OCI-LY1 (cell line): ENCODE measurements around the gene GRB2.
A peak's percentile ranks its signal among the peaks of the same experiment; 100 is the strongest.

Experiments
- H2AFZ ChIP-seq: fragments of 200-600 bp; sonication (generic), shearing (Covaris generic); 2 replicates; pipeline ENCODE4 v1.6.0; 2014; ENCODE audit warnings: antibody characterized with exemption, mild to moderate bottlenecking, low read length
- H3F3A ChIP-seq: fragments of 200-600 bp; sonication (generic), shearing (Covaris generic); 2 replicates; pipeline ENCODE4 v1.6.0; 2014; ENCODE audit warnings: mild to moderate bottlenecking, antibody characterized with exemption, low read length, moderate library complexity; ENCODE audit not compliant: insufficient read depth
- H3K27ac ChIP-seq: fragments of 200-600 bp; sonication (generic); 2 replicates; pipeline ENCODE4 v1.5.1; 2014; ENCODE audit warnings: low read length, mixed run types, mild to moderate bottlenecking, low read depth; ENCODE audit not compliant: poor library complexity, severe bottlenecking
- H3K27me3 ChIP-seq: fragments of 200-600 bp; sonication (generic); 2 replicates; pipeline ENCODE4 v1.6.0; 2014; ENCODE audit warnings: antibody characterized with exemption, mild to moderate bottlenecking, low read length, moderate library complexity; ENCODE audit not compliant: insufficient read depth
- H3K36me3 ChIP-seq: fragments of 200-600 bp; sonication (generic); 2 replicates; pipeline ENCODE4 v1.6.1; 2014; ENCODE audit warnings: mild to moderate bottlenecking, antibody characterized with exemption, low read length, moderate library complexity, mixed read lengths; ENCODE audit not compliant: insufficient read depth
- H3K4me1 ChIP-seq: fragments of 200-600 bp; sonication (generic); 2 replicates; pipeline ENCODE4 v1.5.1; 2014; ENCODE audit warnings: mild to moderate bottlenecking, low read length, moderate library complexity; ENCODE audit not compliant: insufficient read depth, severe bottlenecking
- H3K4me2 ChIP-seq: fragments of 200-600 bp; sonication (generic), shearing (Covaris generic); 2 replicates; pipeline ENCODE4 v1.6.1; 2014; ENCODE audit warnings: low read length
- H3K4me3 ChIP-seq: fragments of 200-600 bp; sonication (generic); 2 replicates; pipeline ENCODE4 v1.5.1; 2014; ENCODE audit warnings: low read length, low read depth, mild to moderate bottlenecking, mixed read lengths; ENCODE audit not compliant: poor library complexity, severe bottlenecking
- H3K79me2 ChIP-seq: fragments of 200-600 bp; shearing (Covaris generic); 2 replicates; pipeline ENCODE4 v1.6.1; 2016; ENCODE audit warnings: mixed run types, low read length, mixed read lengths; ENCODE audit not compliant: insufficient read depth
- H3K9ac ChIP-seq: fragments of 200-600 bp; sonication (generic), shearing (Covaris generic); 2 replicates; pipeline ENCODE4 v1.6.1; 2014; ENCODE audit warnings: mild to moderate bottlenecking, low read length, mixed read lengths
- H3K9me2 ChIP-seq: fragments of 200-600 bp; sonication (generic), shearing (Covaris generic); 2 replicates; pipeline ENCODE4 v1.6.1; 2014; ENCODE audit warnings: low read depth, mild to moderate bottlenecking, low read length, mixed read lengths
- H3K9me3 ChIP-seq: fragments of 200-600 bp; shearing (Covaris generic); 2 replicates; pipeline ENCODE4 v1.6.1; 2014; ENCODE audit warnings: low read length, mixed read lengths
- H4K20me1 ChIP-seq: fragments of 200-600 bp; sonication (generic), shearing (Covaris generic); 2 replicates; pipeline ENCODE4 v1.6.0; 2016; ENCODE audit warnings: mild to moderate bottlenecking, low read length; ENCODE audit not compliant: insufficient read depth
- CTCF ChIP-seq: fragments of 200-600 bp; sonication (generic), shearing (Covaris generic); IDR thresholded peaks from 2 replicates; pipeline ENCODE4 v1.5.1; 2017; ENCODE audit warnings: mild to moderate bottlenecking, antibody characterized with exemption, low read length, moderate library complexity, mixed read lengths
- EZH2 ChIP-seq: fragments of 200-600 bp; sonication (generic), shearing (Covaris generic); IDR thresholded peaks from 2 replicates; pipeline ENCODE4 v1.8.0; 2017; ENCODE audit warnings: borderline replicate concordance, mixed run types, mild to moderate bottlenecking, antibody characterized with exemption, low read length, moderate library complexity, mixed read lengths

Gene GRB2

GRCh38 chr17:75271955-75272847 lies 133.3 kb downstream of the GRB2 start:
- Histone ChIP-seq H3K4me2 (peak overlapping the region; percentile 81), H3K9ac (peak overlapping the region; percentile 91), H3K27me3 (no peaks in the 10 kb centered on the region), H3K79me2 (no peaks in the 10 kb centered on the region), H3K36me3 (peaks cover 36% of the 10 kb centered on the region), H3K27ac (peak overlapping the region; percentile 69), H3K9me3 (no peaks in the 10 kb centered on the region), H3F3A (peaks cover 5% of the 10 kb centered on the region; the same call in 1 of the 2 replicates), H3K4me3 (peak overlapping the region; percentile 81), H2AFZ (no peak overlapping the region), H3K9me2 (no peaks in the 10 kb centered on the region), H3K4me1 (peaks cover 38% of the 10 kb centered on the region), H4K20me1 (no peaks in the 10 kb centered on the region)
- TF ChIP-seq CTCF (peak; percentile 34; the same call in 1 of the 2 replicates), EZH2 (no peak)

- H3K4me1 ChIP-seq = peaks cover 41% of the 10 kb centered on the region
- peak overlapping the region; percentile 81 for H3K4me2 ChIP-seq
- H3K27me3 ChIP-seq = no peaks in the 10 kb centered on the region
- no peaks in the 10 kb centered on the region for H4K20me1 ChIP-seq
- H3F3A ChIP-seq = peaks cover 5% of the 10 kb centered on the region; the same call in 1 of the 2 replicates
- H3K9me3 ChIP-seq = no peaks in the 10 kb centered on the region
- H2AFZ ChIP-seq = no peak overlapping the region
- peak overlapping the region; percentile 69 for H3K27ac ChIP-seq
- H3K9ac ChIP-seq = peak overlapping the region; percentile 91
- peaks cover 40% of the 10 kb centered on the region for H3K36me3 ChIP-seq
- TF ChIP-seq EZH2 (no peak), CTCF (peak; percentile 47)
- no peaks in the 10 kb centered on the region for H3K9me2 ChIP-seq
- peak overlapping the region; percentile 81 for H3K4me3 ChIP-seq
- no peaks in the 10 kb centered on the region for H3K79me2 ChIP-seq
Observed at GRCh38 chr17:75271233-75271954, 134.1 kb downstream of the GRB2 start.

GRCh38 chr17:75270966-75271232 lies 134.6 kb downstream of the GRB2 start, which contains the start of gene MIF4GD:
Gene MIF4GD (minus strand): TSS chr17:75271231. CDS start chr17:75270195, 1,036 bp downstream.
- Histone ChIP-seq H3K27ac (peak within 1 kb of the TSS; percentile 69), H3K4me3 (peak within 1 kb of the TSS; percentile 81), H2AFZ (no peak within 1 kb of the TSS), H3K9ac (peak within 1 kb of the TSS; percentile 91), H4K20me1 (no peaks in the 10 kb centered on the region), H3F3A (peaks cover 5% of the 10 kb centered on the region; the same call in 1 of the 2 replicates), H3K27me3 (no peaks in the 10 kb centered on the region), H3K4me2 (peak within 1 kb of the TSS; percentile 97), H3K9me2 (no peaks in the 10 kb centered on the region), H3K4me1 (peaks cover 41% of the 10 kb centered on the region), H3K79me2 (no peaks in the 10 kb centered on the region), H3K9me3 (no peaks in the 10 kb centered on the region), H3K36me3 (peaks cover 45% of the 10 kb centered on the region)
- TF ChIP-seq CTCF (no peak), EZH2 (no peak)
